OCI-LY3 (cell line): ENCODE measurements around the gene LSM6.

Source experiments
- CTCF ChIP-seq: fragments of 200-600, 300-600 bp; sonication (generic); IDR thresholded peaks from 2 replicates; pipeline ENCODE4 v1.5.1; 2014; ENCODE audit warnings: antibody characterized with exemption, low read length, low read depth
- EZH2phosphoT487 ChIP-seq: fragments of 200-600 bp; shearing (Covaris generic); IDR thresholded peaks from 2 replicates; pipeline ENCODE4 v1.6.1; 2018; ENCODE audit warnings: antibody characterized with exemption, mixed run types, low read depth

GRCh38 chr4:146186041-146186440 lies 10.5 kb downstream of the LSM6 start:
- TF ChIP-seq CTCF (no peak), EZH2phosphoT487 (no peak)
